ENCODE data around the gene CKS1B.

Gene CKS1B

GRCh38 chr1:155002464-155003226 is 28.2 kb downstream of the CKS1B start, which contains the start of gene ZBTB7B:
TSS of gene ZBTB7B (plus strand) at chr1:155002802. CDS start at chr1:155014661, 11,859 bp downstream.
- Histone ChIP-seq H3K36me3 (ENCODE audit: control insufficient read depth, insufficient read depth, low read length) (no peaks in the 10 kb centered on the region), H3K4me3 (ENCODE audit: insufficient read depth, low read depth, low read length) (peak within 1 kb of the TSS; percentile 57), H3K27ac (ENCODE audit: insufficient read depth, low read depth, low read length, poor library complexity, severe bottlenecking) (peak within 1 kb of the TSS; percentile 80), H3K9me3 (ENCODE audit: control insufficient read depth, low read length) (no peaks in the 10 kb centered on the region), H3K27me3 (ENCODE audit: control insufficient read depth, insufficient read depth, low read length, poor library complexity, severe bottlenecking) (no peaks in the 10 kb centered on the region), H3K4me1 (ENCODE audit: control insufficient read depth, insufficient read depth, low read length) (peaks cover 10% of the 10 kb centered on the region)
- WGBS, 2 experiments: 1% methylated on average over 31 of the region's 35 CpGs

DNA sequence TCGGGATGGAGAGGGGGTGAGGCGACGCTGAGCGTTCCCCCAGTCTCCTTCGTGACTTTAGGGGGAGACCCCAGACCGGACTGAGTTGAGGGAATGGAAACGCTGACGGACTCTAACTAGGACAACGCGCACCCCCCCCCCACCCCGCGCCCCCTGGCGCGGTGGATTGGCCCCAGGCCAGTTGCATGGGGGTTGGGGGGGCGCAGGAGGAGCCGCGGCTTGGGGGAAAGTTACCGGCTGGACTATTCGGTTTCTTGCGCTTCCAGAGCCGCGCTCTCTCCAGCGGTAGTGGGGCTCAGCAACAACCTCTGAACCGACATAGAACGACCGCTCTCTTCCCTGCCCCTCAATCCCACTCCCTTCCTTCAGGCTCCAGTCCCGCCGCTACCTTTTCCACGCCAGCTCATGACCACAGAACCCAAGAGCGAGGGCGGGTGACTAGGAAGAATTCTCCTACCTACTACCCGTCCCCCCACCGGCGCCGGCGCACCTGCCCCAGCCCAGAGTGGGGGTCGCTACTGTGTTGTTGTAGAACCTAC is 28.8 kb downstream of the CKS1B start:
- Histone ChIP-seq H3K9me3 (ENCODE audit: control insufficient read depth, low read length) (no peaks in the 10 kb centered on the region), H3K4me3 (ENCODE audit: insufficient read depth, low read depth, low read length) (peak overlapping the region; percentile 57), H3K27ac (ENCODE audit: insufficient read depth, low read depth, low read length, poor library complexity, severe bottlenecking) (no peak overlapping the region), H3K27me3 (ENCODE audit: control insufficient read depth, insufficient read depth, low read length, poor library complexity, severe bottlenecking) (no peaks in the 10 kb centered on the region), H3K4me1 (ENCODE audit: control insufficient read depth, insufficient read depth, low read length) (peaks cover 14% of the 10 kb centered on the region), H3K36me3 (ENCODE audit: control insufficient read depth, insufficient read depth, low read length) (no peaks in the 10 kb centered on the region)
- WGBS, 2 experiments: 0% methylated on average over 37 of the region's 37 CpGs

DNA sequence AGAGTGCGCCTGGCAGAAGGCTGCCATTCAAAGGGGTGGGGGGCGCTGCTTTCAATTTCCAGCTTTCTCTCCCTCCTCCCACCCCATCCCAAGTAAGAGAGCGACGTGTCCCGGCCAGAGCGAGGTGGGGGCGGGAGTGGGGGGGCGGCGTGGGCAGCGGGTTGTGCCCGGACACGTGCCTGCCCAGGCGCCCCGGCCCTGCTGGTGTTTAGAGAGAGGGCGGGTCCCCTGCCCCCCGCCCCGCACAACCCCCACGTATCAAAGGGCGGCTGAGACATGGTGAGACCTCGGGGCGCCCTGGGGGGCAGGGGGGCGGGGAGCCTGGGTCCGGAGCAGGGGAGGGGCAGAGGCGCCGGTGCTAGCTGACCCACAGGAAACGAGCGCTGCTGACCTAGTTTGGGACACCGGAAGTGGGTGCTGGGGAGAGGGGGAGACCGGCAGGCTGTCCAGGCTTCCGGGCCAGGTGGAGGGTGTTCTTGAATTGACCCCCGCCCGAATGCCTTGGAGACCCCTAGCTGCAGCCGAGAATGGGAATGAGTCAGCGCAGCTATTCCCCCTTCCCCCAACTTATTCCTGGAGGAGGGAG is 29.4 kb downstream of the CKS1B start:
- Histone ChIP-seq H3K9me3 (ENCODE audit: control insufficient read depth, low read length) (no peaks in the 10 kb centered on the region), H3K4me3 (ENCODE audit: insufficient read depth, low read depth, low read length) (peak overlapping the region; percentile 57), H3K27ac (ENCODE audit: insufficient read depth, low read depth, low read length, poor library complexity, severe bottlenecking) (no peak overlapping the region), H3K36me3 (ENCODE audit: control insufficient read depth, insufficient read depth, low read length) (no peaks in the 10 kb centered on the region), H3K27me3 (ENCODE audit: control insufficient read depth, insufficient read depth, low read length, poor library complexity, severe bottlenecking) (no peaks in the 10 kb centered on the region), H3K4me1 (ENCODE audit: control insufficient read depth, insufficient read depth, low read length) (peaks cover 20% of the 10 kb centered on the region)
- WGBS, 2 experiments: 1% methylated on average over 34 of the region's 34 CpGs

DNA sequence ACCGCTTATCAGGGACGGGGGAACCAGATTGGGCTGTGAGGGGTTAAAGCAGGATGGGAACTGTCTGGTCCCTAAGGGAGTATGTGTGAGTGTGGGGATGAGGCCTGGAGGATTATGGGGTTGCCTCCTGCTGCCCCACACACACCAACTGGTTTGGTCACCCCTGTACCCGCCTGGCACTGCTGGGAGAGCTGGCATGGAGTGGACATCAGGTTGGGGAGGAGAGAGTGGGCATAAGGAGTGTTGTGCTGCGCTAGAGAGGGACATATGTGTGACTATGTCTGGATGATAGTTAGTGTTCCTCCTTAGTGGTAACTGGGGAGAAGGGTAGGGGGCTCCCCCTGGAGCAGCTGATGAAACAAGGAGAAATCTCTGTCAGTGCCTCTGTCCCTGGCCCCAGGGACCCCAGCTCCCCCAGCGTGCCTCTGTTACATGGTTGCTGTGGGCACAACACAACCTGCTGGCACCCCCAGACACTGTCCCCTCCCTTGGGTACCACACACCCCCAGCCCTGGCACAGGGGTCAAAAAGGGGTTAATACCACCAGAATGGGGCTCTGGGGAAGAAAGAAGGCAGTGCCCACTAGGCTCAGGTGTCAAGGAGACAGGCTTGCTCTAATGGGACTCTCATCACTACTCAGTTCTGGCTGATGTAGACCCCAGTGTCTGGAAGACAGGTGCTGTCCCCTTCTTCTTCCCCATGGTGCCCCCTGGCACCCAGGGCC is 30.0 kb downstream of the CKS1B start:
- 51 to 53% methylated on average over 4 to 5 of the region's 5 CpGs for WGBS, 2 experiments
- Histone ChIP-seq H3K36me3 (ENCODE audit: control insufficient read depth, insufficient read depth, low read length) (no peaks in the 10 kb centered on the region), H3K4me3 (ENCODE audit: insufficient read depth, low read depth, low read length) (peak overlapping the region; percentile 57), H3K4me1 (ENCODE audit: control insufficient read depth, insufficient read depth, low read length) (peaks cover 25% of the 10 kb centered on the region), H3K27me3 (ENCODE audit: control insufficient read depth, insufficient read depth, low read length, poor library complexity, severe bottlenecking) (no peaks in the 10 kb centered on the region), H3K27ac (ENCODE audit: insufficient read depth, low read depth, low read length, poor library complexity, severe bottlenecking) (peak overlapping the region; percentile 8), H3K9me3 (ENCODE audit: control insufficient read depth, low read length) (no peaks in the 10 kb centered on the region)

GRCh38 chr1:155005076-155006011 is 30.9 kb downstream of the CKS1B start:
- Histone ChIP-seq H3K27me3 (ENCODE audit: control insufficient read depth, insufficient read depth, low read length, poor library complexity, severe bottlenecking) (no peaks in the 10 kb centered on the region), H3K4me1 (ENCODE audit: control insufficient read depth, insufficient read depth, low read length) (peaks cover 26% of the 10 kb centered on the region), H3K4me3 (ENCODE audit: insufficient read depth, low read depth, low read length) (no peak overlapping the region), H3K36me3 (ENCODE audit: control insufficient read depth, insufficient read depth, low read length) (no peaks in the 10 kb centered on the region), H3K9me3 (ENCODE audit: control insufficient read depth, low read length) (no peaks in the 10 kb centered on the region), H3K27ac (ENCODE audit: insufficient read depth, low read depth, low read length, poor library complexity, severe bottlenecking) (no peak overlapping the region)
- 82 to 84% methylated on average over 17 of the region's 17 CpGs for WGBS, 2 experiments

DNA sequence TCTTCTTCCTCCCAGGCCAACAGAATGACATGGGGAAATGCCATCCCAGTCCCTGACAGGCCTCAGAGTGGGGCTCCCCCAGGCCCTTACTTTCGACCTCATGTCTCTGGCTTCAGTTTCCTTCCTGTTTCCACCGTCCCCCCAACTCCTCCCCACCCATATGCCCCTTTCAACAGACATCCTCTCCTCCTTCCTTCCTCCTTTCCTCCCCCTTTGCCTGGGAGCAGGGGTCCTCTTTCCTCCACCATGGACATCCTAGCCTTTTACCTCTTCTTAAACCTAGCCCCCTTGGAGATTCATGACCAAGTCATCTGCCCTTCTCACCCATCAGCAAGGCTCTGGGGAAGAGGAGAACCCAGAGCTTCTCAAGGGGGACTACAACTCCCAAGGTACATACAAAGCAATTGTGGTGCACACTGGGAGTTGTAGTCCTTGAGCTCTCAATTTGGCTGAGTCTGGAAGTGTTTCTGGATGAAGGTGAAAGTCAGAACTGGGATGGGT is 32.2 kb downstream of the CKS1B start:
- Histone ChIP-seq H3K4me3 (ENCODE audit: insufficient read depth, low read depth, low read length) (no peak overlapping the region), H3K9me3 (ENCODE audit: control insufficient read depth, low read length) (no peaks in the 10 kb centered on the region), H3K36me3 (ENCODE audit: control insufficient read depth, insufficient read depth, low read length) (no peaks in the 10 kb centered on the region), H3K27me3 (ENCODE audit: control insufficient read depth, insufficient read depth, low read length, poor library complexity, severe bottlenecking) (no peaks in the 10 kb centered on the region), H3K4me1 (ENCODE audit: control insufficient read depth, insufficient read depth, low read length) (peaks cover 39% of the 10 kb centered on the region), H3K27ac (ENCODE audit: insufficient read depth, low read depth, low read length, poor library complexity, severe bottlenecking) (no peak overlapping the region)
- 86 to 97% methylated on average over 2 of the region's 2 CpGs for WGBS, 2 experiments

DNA sequence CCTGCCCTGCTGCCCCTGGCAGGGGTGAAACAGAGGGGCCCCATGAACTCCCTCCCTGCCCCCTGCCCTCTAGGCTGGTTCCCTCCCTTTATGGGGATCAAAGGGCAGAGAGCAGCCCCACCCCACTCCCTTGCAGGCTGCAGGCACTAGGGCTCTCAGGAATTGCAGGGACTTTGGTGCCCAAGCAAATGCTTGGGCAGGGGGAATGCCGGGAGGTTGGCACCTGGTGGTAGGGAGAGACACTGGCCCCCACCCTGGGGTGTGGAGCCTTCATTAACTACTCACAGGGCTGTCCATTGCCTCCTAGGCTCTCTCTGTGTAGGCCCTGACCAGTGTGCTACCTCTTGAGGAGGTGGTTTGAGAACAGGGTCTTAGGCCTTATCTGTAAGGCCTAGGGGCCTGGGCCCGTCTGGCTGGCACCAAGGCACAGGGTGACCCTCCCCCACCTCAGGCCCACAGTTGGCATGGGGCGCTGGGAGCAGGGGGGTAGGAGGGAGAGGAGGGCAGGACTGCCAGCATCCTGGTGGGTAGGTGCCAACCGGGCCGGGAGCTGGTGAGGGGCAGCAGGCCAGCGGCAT is 32.9 kb downstream of the CKS1B start:
- Histone ChIP-seq H3K36me3 (ENCODE audit: control insufficient read depth, insufficient read depth, low read length) (no peaks in the 10 kb centered on the region), H3K9me3 (ENCODE audit: control insufficient read depth, low read length) (no peaks in the 10 kb centered on the region), H3K27ac (ENCODE audit: insufficient read depth, low read depth, low read length, poor library complexity, severe bottlenecking) (no peak overlapping the region), H3K4me1 (ENCODE audit: control insufficient read depth, insufficient read depth, low read length) (peaks cover 43% of the 10 kb centered on the region), H3K4me3 (ENCODE audit: insufficient read depth, low read depth, low read length) (no peak overlapping the region), H3K27me3 (ENCODE audit: control insufficient read depth, insufficient read depth, low read length, poor library complexity, severe bottlenecking) (no peaks in the 10 kb centered on the region)
- WGBS, 2 experiments: 92 to 93% methylated on average over 6 of the region's 6 CpGs

- Histone ChIP-seq H3K36me3 (ENCODE audit: control insufficient read depth, insufficient read depth, low read length) (no peaks in the 10 kb centered on the region), H3K4me1 (ENCODE audit: control insufficient read depth, insufficient read depth, low read length) (peaks cover 50% of the 10 kb centered on the region), H3K9me3 (ENCODE audit: control insufficient read depth, low read length) (no peaks in the 10 kb centered on the region), H3K27me3 (ENCODE audit: control insufficient read depth, insufficient read depth, low read length, poor library complexity, severe bottlenecking) (no peaks in the 10 kb centered on the region), H3K4me3 (ENCODE audit: insufficient read depth, low read depth, low read length) (no peak overlapping the region), H3K27ac (ENCODE audit: insufficient read depth, low read depth, low read length, poor library complexity, severe bottlenecking) (no peak overlapping the region)
- WGBS, 2 experiments: 63 to 69% methylated on average over 16 of the region's 16 CpGs
Observed at GRCh38 chr1:155008015-155008941, 33.8 kb downstream of the CKS1B start.
